Naive B cell (primary cell): ENCODE measurements around the gene LSM12. TPM values are rescaled to one million over a fixed set of nuclear protein-coding genes. Genes with fewer than 3 reads are reported as not detected.
A peak's percentile ranks its signal among the peaks of the same experiment; 100 is the strongest.

Source experiments
- ATAC-seq, 2 donors: fragments of 150-1000 bp; cut with Tn5 transposase; 2 replicates each; pipeline ENCODE4 v1.10.0; 2021; ENCODE audit warnings: low read depth in 2 of 2, mild to moderate bottlenecking in 2 of 2, moderate library complexity in 2 of 2
- DNase-seq: peaks from one replicate; pipeline ENCODE4 v3.0.0; 2022
- H3K27ac Mint-ChIP-seq, 6 donors: one replicate each; pipeline ENCODE4 v1.8.0; 2020 to 2022; ENCODE audit warnings: mild to moderate bottlenecking in 6 of 6, mixed read lengths in 6 of 6, moderate library complexity in 5 of 6, inconsistent platforms in 2 of 6
- H3K27me3 Mint-ChIP-seq, 3 donors: one replicate each; pipeline ENCODE4 v1.8.0; 2021 to 2022; ENCODE audit warnings: mixed read lengths in 3 of 3, mild to moderate bottlenecking in 1 of 3
- H3K36me3 Mint-ChIP-seq, 2 donors: one replicate each; pipeline ENCODE4 v1.8.0; 2020 to 2022; ENCODE audit warnings: mixed read lengths in 2 of 2, inconsistent platforms in 1 of 2, mild to moderate bottlenecking in 1 of 2
- H3K4me1 Mint-ChIP-seq, 3 donors: one replicate each; pipeline ENCODE4 v1.8.0; 2020 to 2022; ENCODE audit warnings: mixed read lengths in 3 of 3, inconsistent platforms in 1 of 3, mild to moderate bottlenecking in 1 of 3, moderate library complexity in 1 of 3
- H3K4me3 Mint-ChIP-seq, 8 donors: one replicate each; pipeline ENCODE4 v1.8.0; 2020 to 2022; ENCODE audit warnings: mild to moderate bottlenecking in 8 of 8, mixed read lengths in 8 of 8, moderate library complexity in 8 of 8, inconsistent platforms in 2 of 8
- H3K9me3 Mint-ChIP-seq, 7 donors: one replicate each; pipeline ENCODE4 v1.8.0; 2020 to 2022; ENCODE audit warnings: mixed read lengths in 7 of 7, mild to moderate bottlenecking in 5 of 7, inconsistent platforms in 2 of 7, moderate library complexity in 1 of 7
- polyA plus RNA-seq, 6 donors: library from polyadenylated mRNA; unstranded; fragments of 300-500 nt; fragmentation: Illumina TruSeq; gene quantifications; one replicate each; pipeline ENCODE4 v1.2.3, GENCODE V29; 2021; ENCODE audit warnings: low read depth in 6 of 6

Gene LSM12
- polyA plus RNA-seq, 6 donors from 2014 or later = 48.1 to 99.0 (median 80.5) TPM

- Mint-ChIP-seq H3K27me3 (no peaks in the 10 kb centered on the region), H3K27ac (no peak overlapping the region), H3K4me3 (no peak overlapping the region), H3K9me3 (peaks cover 0 to 2% (median 0%) of the 10 kb centered on the region in 7 donors), H3K4me1 (peaks cover 9 to 17% (median 12%) of the 10 kb centered on the region in 3 donors), H3K36me3 (peaks cover 0 to 17% of the 10 kb centered on the region in 2 donors)
- ATAC-seq (no peak), DNase-seq (no peak)
Observed at GRCh38 chr17:44091200-44091997, 24.9 kb upstream of the LSM12 start.

- Mint-ChIP-seq H3K4me1 (peaks cover 0 to 8% (median 0%) of the 10 kb centered on the region in 3 donors), H3K27ac (no peak overlapping the region), H3K9me3 (peaks cover 0 to 1% (median 0%) of the 10 kb centered on the region in 7 donors), H3K36me3 (peaks cover 0 to 17% of the 10 kb centered on the region in 2 donors), H3K4me3 (no peak overlapping the region), H3K27me3 (no peaks in the 10 kb centered on the region)
- DNase-seq = no peak
- no peak for ATAC-seq
Observed at GRCh38 chr17:44088254-44088653, 21.8 kb upstream of the LSM12 start.

- Mint-ChIP-seq H3K27me3 (no peaks in the 10 kb centered on the region), H3K36me3 (peaks cover 0 to 22% of the 10 kb centered on the region in 2 donors), H3K9me3 (no peaks in the 10 kb centered on the region), H3K27ac (peak overlapping the region in 1 of 6 donors; percentile 71), H3K4me1 (peaks cover 0 to 8% (median 0%) of the 10 kb centered on the region in 3 donors), H3K4me3 (no peak overlapping the region)
- ATAC-seq = no peak
- DNase-seq = no peak
Observed at GRCh38 chr17:44087319-44087718, 20.8 kb upstream of the LSM12 start.

GRCh38 chr17:44086364-44087311 is 20.2 kb upstream of the LSM12 start:
- peaks cover 0 to 22% of the 10 kb centered on the region in 2 donors for H3K36me3 Mint-ChIP-seq
- no peak overlapping the region for H3K4me3 Mint-ChIP-seq
- no peaks in the 10 kb centered on the region for H3K27me3 Mint-ChIP-seq
- ATAC-seq = no peak
- no peaks in the 10 kb centered on the region for H3K9me3 Mint-ChIP-seq
- no peak for DNase-seq
- peak overlapping the region in 2 of 6 donors; percentile 15 to 71 for H3K27ac Mint-ChIP-seq
- H3K4me1 Mint-ChIP-seq = peaks cover 0 to 7% (median 0%) of the 10 kb centered on the region in 3 donors

GRCh38 chr17:44085908-44086307 is 19.4 kb upstream of the LSM12 start:
- Mint-ChIP-seq H3K4me3 (no peak overlapping the region), H3K36me3 (peaks cover 0 to 17% of the 10 kb centered on the region in 2 donors), H3K27ac (peak overlapping the region in 3 of 6 donors; percentile 13 to 66 (median 32)), H3K27me3 (no peaks in the 10 kb centered on the region), H3K9me3 (no peaks in the 10 kb centered on the region), H3K4me1 (peaks cover 0 to 4% (median 0%) of the 10 kb centered on the region in 3 donors)
- ATAC-seq (no peak), DNase-seq (no peak)

- ATAC-seq = no peak
- no peak overlapping the region for H3K4me3 Mint-ChIP-seq
- H3K27me3 Mint-ChIP-seq = no peaks in the 10 kb centered on the region
- H3K27ac Mint-ChIP-seq = peak overlapping the region in 1 of 6 donors; percentile 74
- peaks cover 3 to 5% (median 4%) of the 10 kb centered on the region in 3 donors for H3K4me1 Mint-ChIP-seq
- H3K36me3 Mint-ChIP-seq = peaks cover 0 to 17% of the 10 kb centered on the region in 2 donors
- H3K9me3 Mint-ChIP-seq = no peaks in the 10 kb centered on the region
- DNase-seq = no peak
Observed at GRCh38 chr17:44084921-44085320, 18.4 kb upstream of the LSM12 start.

- H3K27me3 Mint-ChIP-seq = no peaks in the 10 kb centered on the region
- no peak for DNase-seq
Observed at GRCh38 chr17:44084131-44084538, 17.7 kb upstream of the LSM12 start.

GRCh38 chr17:44083250-44083849 is 16.9 kb upstream of the LSM12 start:
- Mint-ChIP-seq H3K36me3 (peaks cover 0 to 10% of the 10 kb centered on the region in 2 donors), H3K4me1 (peaks cover 0 to 7% (median 7%) of the 10 kb centered on the region in 3 donors), H3K9me3 (no peaks in the 10 kb centered on the region), H3K27me3 (no peaks in the 10 kb centered on the region), H3K27ac (no peak overlapping the region), H3K4me3 (no peak overlapping the region)
- no peak for DNase-seq
- no peak for ATAC-seq

More at GRCh38 chr17:44084131-44084538, 17.7 kb upstream of the LSM12 start:
- H3K4me3 Mint-ChIP-seq = no peak overlapping the region
- H3K9me3 Mint-ChIP-seq = no peaks in the 10 kb centered on the region
- ATAC-seq = peak; percentile 35 to 48
- peaks cover 0 to 17% of the 10 kb centered on the region in 2 donors for H3K36me3 Mint-ChIP-seq
- peaks cover 4 to 7% (median 7%) of the 10 kb centered on the region in 3 donors for H3K4me1 Mint-ChIP-seq
- H3K27ac Mint-ChIP-seq = no peak overlapping the region

- peak overlapping the region in 2 of 6 donors; percentile 21 to 88 for H3K27ac Mint-ChIP-seq
- DNase-seq = no peak
Observed at GRCh38 chr17:44082256-44082927, 15.9 kb upstream of the LSM12 start.

GRCh38 chr17:44081681-44082080 is 15.2 kb upstream of the LSM12 start:
- ATAC-seq (no peak), DNase-seq (no peak)
- Mint-ChIP-seq H3K4me3 (no peak overlapping the region), H3K36me3 (peaks cover 0 to 8% of the 10 kb centered on the region in 2 donors), H3K27me3 (no peaks in the 10 kb centered on the region), H3K9me3 (no peaks in the 10 kb centered on the region), H3K4me1 (peaks cover 0 to 7% (median 7%) of the 10 kb centered on the region in 3 donors), H3K27ac (peak overlapping the region in 1 of 6 donors; percentile 47)

More at GRCh38 chr17:44082256-44082927, 15.9 kb upstream of the LSM12 start:
- Mint-ChIP-seq H3K4me3 (peak overlapping the region in 1 of 8 donors; percentile 15), H3K27me3 (no peaks in the 10 kb centered on the region), H3K9me3 (no peaks in the 10 kb centered on the region), H3K4me1 (peaks cover 0 to 7% (median 7%) of the 10 kb centered on the region in 3 donors), H3K36me3 (peaks cover 0 to 8% of the 10 kb centered on the region in 2 donors)
- ATAC-seq = no peak

GRCh38 chr17:44079877-44080821 is 13.7 kb upstream of the LSM12 start:
- Mint-ChIP-seq H3K36me3 (peaks cover 0 to 8% of the 10 kb centered on the region in 2 donors), H3K9me3 (no peaks in the 10 kb centered on the region), H3K4me3 (peak overlapping the region in 1 of 8 donors; percentile 47), H3K4me1 (peaks cover 0 to 13% (median 7%) of the 10 kb centered on the region in 3 donors), H3K27ac (peak overlapping the region in 4 of 6 donors; percentile 70 to 94 (median 80)), H3K27me3 (no peaks in the 10 kb centered on the region)
- no peak for DNase-seq
- peak; percentile 36 to 39 for ATAC-seq
